GM18868 (cell line): Measurements from ENCODE around the gene SPEM1.

ENCODE experiments used
- ATAC-seq: cut with Tn5 transposase; IDR thresholded peaks from one replicate; pipeline ENCODE4 v1.9.1; 2021; ENCODE audit warnings: mild to moderate bottlenecking, moderate library complexity; ENCODE audit not compliant: unreplicated experiment

Gene SPEM1

GRCh38 chr17:7419819-7420610, at the start of gene SPEM1:
Gene SPEM1, plus strand, starts transcription at chr17:7420324. Its CDS starts 61 bp downstream, at chr17:7420385.
- ATAC-seq, result no peak

GRCh38 chr17:7370853-7371252, 49.3 kb upstream of the SPEM1 start:
- ATAC-seq, result no peak

- no peak for ATAC-seq
These were observed 45.8 kb upstream of the SPEM1 start for GRCh38 chr17:7374353-7374752.

- no peak for ATAC-seq
These were observed 41.0 kb upstream of the SPEM1 start for GRCh38 chr17:7379134-7379533.

GRCh38 chr17:7380321-7380720, 39.8 kb upstream of the SPEM1 start:
- ATAC-seq, result no peak

- no peak for ATAC-seq
These were observed 39.1 kb upstream of the SPEM1 start, which contains the start of gene TNK1 for GRCh38 chr17:7380855-7381683. Gene TNK1, plus strand, starts transcription at chr17:7381089. Its CDS starts 1,838 bp downstream, at chr17:7382927.

GRCh38 chr17:7382901-7383300, 37.2 kb upstream of the SPEM1 start:
- no peak for ATAC-seq

- no peak for ATAC-seq
These were observed 36.8 kb upstream of the SPEM1 start for GRCh38 chr17:7383371-7383741.

GRCh38 chr17:7383742-7384488, 36.2 kb upstream of the SPEM1 start:
- peak; percentile 74 for ATAC-seq

- no peak for ATAC-seq
These were observed 35.5 kb upstream of the SPEM1 start for GRCh38 chr17:7384489-7385081.

- no peak for ATAC-seq
These were observed 31.3 kb upstream of the SPEM1 start for GRCh38 chr17:7388856-7389255.

GRCh38 chr17:7389924-7390910, 29.9 kb upstream of the SPEM1 start:
- no peak for ATAC-seq

GRCh38 chr17:7391307-7391706, 28.8 kb upstream of the SPEM1 start:
- no peak for ATAC-seq

GRCh38 chr17:7392696-7393612, 27.2 kb upstream of the SPEM1 start:
- no peak for ATAC-seq

- ATAC-seq, result peak; percentile 49
These were observed 26.3 kb upstream of the SPEM1 start for GRCh38 chr17:7393613-7394451.

- peak; percentile 76 for ATAC-seq
These were observed 25.5 kb upstream of the SPEM1 start, which contains the start of gene PLSCR3 for GRCh38 chr17:7394452-7395191. Gene PLSCR3, minus strand, starts transcription at chr17:7394525. Its CDS starts 415 bp downstream, at chr17:7394110.

GRCh38 chr17:7396147-7396546, 24.0 kb upstream of the SPEM1 start:
- ATAC-seq, result no peak
